ENCODE data around the gene MAPKAP1.

MAPKAP1 gene

DNA sequence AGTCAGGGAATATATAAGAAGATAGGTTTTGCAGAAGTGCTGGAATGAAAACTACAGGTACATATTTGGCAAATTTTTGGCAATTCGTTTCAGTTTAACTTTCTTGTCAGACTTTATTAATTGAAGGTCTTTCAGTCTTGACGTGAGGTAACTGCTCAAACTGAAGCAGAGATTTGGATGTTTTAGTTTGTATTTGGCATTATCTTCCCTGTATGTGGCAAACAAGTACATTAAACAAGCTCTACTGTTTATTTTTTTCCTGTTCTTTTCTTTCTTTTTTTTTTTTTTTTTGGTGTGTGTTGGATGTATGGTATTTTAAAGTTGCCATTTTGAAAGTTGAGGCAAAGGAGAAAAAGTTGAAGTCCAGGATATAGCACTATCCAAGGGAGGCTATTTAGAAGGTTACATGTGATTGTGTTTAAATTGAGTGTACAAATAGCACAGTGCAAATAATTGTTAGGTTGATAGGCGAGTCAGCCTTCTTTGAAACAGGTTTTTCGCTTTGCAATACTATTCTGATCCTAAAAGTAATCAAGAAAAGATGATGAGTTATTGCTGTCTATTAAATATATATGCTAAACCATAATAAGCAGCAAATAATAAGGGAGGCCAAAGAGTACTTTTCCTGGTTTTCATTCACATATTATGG, 42.4 kb upstream of the MAPKAP1 start:
- TF ChIP-seq, protein P1, sequence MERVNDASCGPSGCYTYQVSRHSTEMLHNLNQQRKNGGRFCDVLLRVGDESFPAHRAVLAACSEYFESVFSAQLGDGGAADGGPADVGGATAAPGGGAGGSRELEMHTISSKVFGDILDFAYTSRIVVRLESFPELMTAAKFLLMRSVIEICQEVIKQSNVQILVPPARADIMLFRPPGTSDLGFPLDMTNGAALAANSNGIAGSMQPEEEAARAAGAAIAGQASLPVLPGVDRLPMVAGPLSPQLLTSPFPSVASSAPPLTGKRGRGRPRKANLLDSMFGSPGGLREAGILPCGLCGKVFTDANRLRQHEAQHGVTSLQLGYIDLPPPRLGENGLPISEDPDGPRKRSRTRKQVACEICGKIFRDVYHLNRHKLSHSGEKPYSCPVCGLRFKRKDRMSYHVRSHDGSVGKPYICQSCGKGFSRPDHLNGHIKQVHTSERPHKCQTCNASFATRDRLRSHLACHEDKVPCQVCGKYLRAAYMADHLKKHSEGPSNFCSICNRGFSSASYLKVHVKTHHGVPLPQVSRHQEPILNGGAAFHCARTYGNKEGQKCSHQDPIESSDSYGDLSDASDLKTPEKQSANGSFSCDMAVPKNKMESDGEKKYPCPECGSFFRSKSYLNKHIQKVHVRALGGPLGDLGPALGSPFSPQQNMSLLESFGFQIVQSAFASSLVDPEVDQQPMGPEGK (CRISPR knock-in tag; IDR thresholded peaks at IDR 0.05; ENCODE audit: borderline replicate concordance) = no peak
- no peak for TF ChIP-seq ZNF70 (CRISPR knock-in tag; IDR thresholded peaks at IDR 0.05)
- no peak for ATAC-seq

DNA sequence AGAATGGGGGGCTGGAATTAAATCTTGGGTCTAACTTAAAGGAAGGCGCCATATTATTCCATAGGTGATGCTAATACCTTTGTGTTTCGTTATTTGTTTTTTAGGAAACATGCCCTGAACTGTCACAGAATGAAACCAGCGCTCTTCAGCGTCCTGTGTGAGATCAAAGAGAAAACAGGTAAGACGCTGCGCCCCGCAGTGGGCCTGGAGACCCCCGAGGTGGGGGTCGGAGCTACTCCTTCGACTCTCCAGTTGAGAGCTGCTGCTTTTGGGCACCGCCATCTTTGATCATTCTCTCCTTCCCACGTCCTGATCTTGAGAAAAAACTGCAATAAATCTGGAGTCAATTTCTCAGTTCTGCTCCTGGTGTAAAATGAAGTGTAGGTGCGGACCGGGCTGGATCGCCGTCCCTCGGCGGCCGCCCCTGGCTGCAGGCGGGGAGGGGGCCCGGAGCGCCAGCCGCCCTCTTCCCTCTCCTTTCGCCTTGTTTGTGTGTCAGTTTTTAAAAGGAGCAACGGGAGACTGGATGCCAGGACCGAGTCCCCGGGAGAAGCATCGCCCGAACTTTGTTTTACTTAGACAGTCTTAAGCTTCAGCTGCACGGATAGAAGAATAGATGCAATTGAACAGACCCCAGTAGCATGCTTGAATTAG, 41.6 kb upstream of the MAPKAP1 start:
- TF ChIP-seq OSR1 (CRISPR knock-in tag; IDR thresholded peaks at IDR 0.05) (no peak), SNAI2 (CRISPR knock-in tag; IDR thresholded peaks at IDR 0.05) (no peak), ZNF565 (CRISPR knock-in tag; conservative IDR thresholded peaks at IDR 0.05; ENCODE audit: low read depth) (no peak), RARB (CRISPR knock-in tag; IDR thresholded peaks at IDR 0.05) (no peak), ZNF8 (CRISPR knock-in tag; IDR thresholded peaks at IDR 0.05) (no peak), ZFP30 (CRISPR knock-in tag; IDR thresholded peaks at IDR 0.05) (no peak), PPARA (CRISPR knock-in tag; IDR thresholded peaks at IDR 0.05; ENCODE audit: borderline replicate concordance) (no peak), ZNF70 (CRISPR knock-in tag; IDR thresholded peaks at IDR 0.05) (no peak), ZFP3 (CRISPR knock-in tag; IDR thresholded peaks at IDR 0.05) (no peak), CSRNP3 (CRISPR knock-in tag; IDR thresholded peaks at IDR 0.05) (no peak), GLIS3 (CRISPR knock-in tag; IDR thresholded peaks at IDR 0.05) (no peak), BACH2 (CRISPR knock-in tag; IDR thresholded peaks at IDR 0.05; ENCODE audit: borderline replicate concordance) (no peak), ESRRG (CRISPR knock-in tag; IDR thresholded peaks at IDR 0.05) (no peak), TOX (CRISPR knock-in tag; IDR thresholded peaks at IDR 0.05; ENCODE audit: borderline replicate concordance) (no peak), ISL1 (CRISPR knock-in tag; IDR thresholded peaks at IDR 0.05) (no peak)
- TF ChIP-seq, protein P2, sequence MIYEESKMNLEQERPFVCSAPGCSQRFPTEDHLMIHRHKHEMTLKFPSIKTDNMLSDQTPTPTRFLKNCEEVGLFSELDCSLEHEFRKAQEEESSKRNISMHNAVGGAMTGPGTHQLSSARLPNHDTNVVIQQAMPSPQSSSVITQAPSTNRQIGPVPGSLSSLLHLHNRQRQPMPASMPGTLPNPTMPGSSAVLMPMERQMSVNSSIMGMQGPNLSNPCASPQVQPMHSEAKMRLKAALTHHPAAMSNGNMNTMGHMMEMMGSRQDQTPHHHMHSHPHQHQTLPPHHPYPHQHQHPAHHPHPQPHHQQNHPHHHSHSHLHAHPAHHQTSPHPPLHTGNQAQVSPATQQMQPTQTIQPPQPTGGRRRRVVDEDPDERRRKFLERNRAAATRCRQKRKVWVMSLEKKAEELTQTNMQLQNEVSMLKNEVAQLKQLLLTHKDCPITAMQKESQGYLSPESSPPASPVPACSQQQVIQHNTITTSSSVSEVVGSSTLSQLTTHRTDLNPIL (CRISPR knock-in tag; IDR thresholded peaks at IDR 0.05; ENCODE audit: low read depth) = no peak
- TF ChIP-seq, protein P3, sequence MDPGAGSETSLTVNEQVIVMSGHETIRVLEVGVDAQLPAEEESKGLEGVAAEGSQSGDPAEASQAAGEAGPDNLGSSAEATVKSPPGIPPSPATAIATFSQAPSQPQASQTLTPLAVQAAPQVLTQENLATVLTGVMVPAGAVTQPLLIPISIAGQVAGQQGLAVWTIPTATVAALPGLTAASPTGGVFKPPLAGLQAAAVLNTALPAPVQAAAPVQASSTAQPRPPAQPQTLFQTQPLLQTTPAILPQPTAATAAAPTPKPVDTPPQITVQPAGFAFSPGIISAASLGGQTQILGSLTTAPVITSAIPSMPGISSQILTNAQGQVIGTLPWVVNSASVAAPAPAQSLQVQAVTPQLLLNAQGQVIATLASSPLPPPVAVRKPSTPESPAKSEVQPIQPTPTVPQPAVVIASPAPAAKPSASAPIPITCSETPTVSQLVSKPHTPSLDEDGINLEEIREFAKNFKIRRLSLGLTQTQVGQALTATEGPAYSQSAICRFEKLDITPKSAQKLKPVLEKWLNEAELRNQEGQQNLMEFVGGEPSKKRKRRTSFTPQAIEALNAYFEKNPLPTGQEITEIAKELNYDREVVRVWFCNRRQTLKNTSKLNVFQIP (CRISPR knock-in tag; IDR thresholded peaks at IDR 0.05; ENCODE audit: borderline replicate concordance, low read depth) = no peak
- TF ChIP-seq, protein P1 (CRISPR knock-in tag; IDR thresholded peaks at IDR 0.05; ENCODE audit: borderline replicate concordance) = no peak
- TF ChIP-seq, protein P4, sequence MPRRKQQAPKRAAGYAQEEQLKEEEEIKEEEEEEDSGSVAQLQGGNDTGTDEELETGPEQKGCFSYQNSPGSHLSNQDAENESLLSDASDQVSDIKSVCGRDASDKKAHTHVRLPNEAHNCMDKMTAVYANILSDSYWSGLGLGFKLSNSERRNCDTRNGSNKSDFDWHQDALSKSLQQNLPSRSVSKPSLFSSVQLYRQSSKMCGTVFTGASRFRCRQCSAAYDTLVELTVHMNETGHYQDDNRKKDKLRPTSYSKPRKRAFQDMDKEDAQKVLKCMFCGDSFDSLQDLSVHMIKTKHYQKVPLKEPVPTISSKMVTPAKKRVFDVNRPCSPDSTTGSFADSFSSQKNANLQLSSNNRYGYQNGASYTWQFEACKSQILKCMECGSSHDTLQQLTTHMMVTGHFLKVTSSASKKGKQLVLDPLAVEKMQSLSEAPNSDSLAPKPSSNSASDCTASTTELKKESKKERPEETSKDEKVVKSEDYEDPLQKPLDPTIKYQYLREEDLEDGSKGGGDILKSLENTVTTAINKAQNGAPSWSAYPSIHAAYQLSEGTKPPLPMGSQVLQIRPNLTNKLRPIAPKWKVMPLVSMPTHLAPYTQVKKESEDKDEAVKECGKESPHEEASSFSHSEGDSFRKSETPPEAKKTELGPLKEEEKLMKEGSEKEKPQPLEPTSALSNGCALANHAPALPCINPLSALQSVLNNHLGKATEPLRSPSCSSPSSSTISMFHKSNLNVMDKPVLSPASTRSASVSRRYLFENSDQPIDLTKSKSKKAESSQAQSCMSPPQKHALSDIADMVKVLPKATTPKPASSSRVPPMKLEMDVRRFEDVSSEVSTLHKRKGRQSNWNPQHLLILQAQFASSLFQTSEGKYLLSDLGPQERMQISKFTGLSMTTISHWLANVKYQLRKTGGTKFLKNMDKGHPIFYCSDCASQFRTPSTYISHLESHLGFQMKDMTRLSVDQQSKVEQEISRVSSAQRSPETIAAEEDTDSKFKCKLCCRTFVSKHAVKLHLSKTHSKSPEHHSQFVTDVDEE (CRISPR knock-in tag; IDR thresholded peaks at IDR 0.05) = no peak
- no peak for ATAC-seq
